PC-3 (cell line): ENCODE data around the gene ST3GAL3. TPM values are rescaled to one million over a fixed set of nuclear protein-coding genes. Genes with fewer than 3 reads are reported as not detected.
A peak's percentile ranks its signal among the peaks of the same experiment; 100 is the strongest.

ENCODE experiments used
- ATAC-seq: fragments of 200-7000 bp; cut with Tn5 transposase; 2 replicates; pipeline ENCODE4 v1.9.1; 2020; ENCODE audit warnings: mild to moderate bottlenecking, moderate library complexity
- BruUV-seq: library from RNA; stranded (reverse); fragments of 400-500 nt; replicated peaks from 2 replicates; lab custom pipeline; 2021; lab: Mats Ljungman, UMichigan
- CTCF ChIA-PET: fragments of 300-600 bp; sonication (Branson Sonifier 250); formaldehyde crosslinking; loops from one replicate; lab custom pipeline; 2022; ENCODE audit warnings: antibody characterized with exemption; lab: Charles Lee
- POLR2A ChIA-PET: fragments of 300-600 bp; sonication (Branson Sonifier 250); formaldehyde crosslinking; loops from one replicate; lab custom pipeline; 2022; ENCODE audit warnings: antibody characterized with exemption; ENCODE audit not compliant: unreplicated experiment; lab: Charles Lee
- DNase-seq: peaks from one replicate; pipeline ENCODE4 v3.0.0-alpha.2; 2015
- H2AFZ ChIP-seq: fragments of 300-600 bp; sonication (generic); 2 replicates; pipeline ENCODE4 v1.6.0; 2016; ENCODE audit warnings: antibody characterized with exemption, low read length
- H3F3A ChIP-seq: fragments of 300-600 bp; sonication (generic); one replicate; pipeline ENCODE4 v1.6.0; 2017; ENCODE audit warnings: antibody characterized with exemption, low read length, control low read depth, mild to moderate bottlenecking; ENCODE audit not compliant: unreplicated experiment
- H3K27ac ChIP-seq: fragments of 300-600 bp; sonication (generic); 2 replicates; pipeline ENCODE4 v1.5.1; 2016; ENCODE audit warnings: mild to moderate bottlenecking, low read length
- H3K27me3 ChIP-seq: fragments of 300-600 bp; sonication (generic); 2 replicates; pipeline ENCODE4 v1.6.1; 2016; ENCODE audit warnings: low read length, mixed read lengths
- H3K36me3 ChIP-seq: fragments of 300-600 bp; sonication (generic); 2 replicates; pipeline ENCODE4 v1.6.1; 2016; ENCODE audit warnings: low read depth, mixed run types, low read length, mixed read lengths
- H3K4me1 ChIP-seq: fragments of 300-600 bp; sonication (generic); 2 replicates; pipeline ENCODE4 v1.5.1; 2016; ENCODE audit warnings: low read length; ENCODE audit not compliant: insufficient read depth
- H3K4me2 ChIP-seq: fragments of 300-600 bp; sonication (generic); 2 replicates; pipeline ENCODE4 v1.6.0; 2016; ENCODE audit warnings: low read length
- H3K4me3 ChIP-seq: fragments of 300-600 bp; sonication (generic); 2 replicates; pipeline ENCODE4 v1.5.1; 2016; ENCODE audit warnings: mild to moderate bottlenecking, low read length, mixed read lengths
- H3K79me2 ChIP-seq: fragments of 300-600 bp; sonication (generic); 2 replicates; pipeline ENCODE4 v1.6.1; 2017; ENCODE audit warnings: low read length, mixed read lengths
- H3K9ac ChIP-seq: fragments of 300-600 bp; sonication (generic); 2 replicates; pipeline ENCODE4 v1.6.0; 2016; ENCODE audit warnings: mild to moderate bottlenecking, low read length
- H3K9me2 ChIP-seq: fragments of 300-600 bp; sonication (generic); replicated peaks from 2 replicates; pipeline ENCODE4 v1.6.1; 2016; ENCODE audit warnings: mixed run types, low read length, mixed read lengths
- H3K9me3 ChIP-seq: fragments of 300-600 bp; sonication (generic); 2 replicates; pipeline ENCODE4 v1.6.1; 2016; ENCODE audit warnings: low read length, mixed read lengths
- H4K20me1 ChIP-seq: fragments of 300-600 bp; sonication (generic); 2 replicates; pipeline ENCODE4 v1.6.1; 2016; ENCODE audit warnings: low read length, mixed read lengths
- CTCF ChIP-seq: fragments of 300-600 bp; sonication (generic); conservative IDR thresholded peaks from 2 replicates; pipeline ENCODE4 v1.5.1; 2017; ENCODE audit warnings: antibody characterized with exemption, low read depth, mild to moderate bottlenecking, low read length
- EZH2 ChIP-seq: fragments of 300-600 bp; sonication (generic); IDR thresholded peaks from one replicate; pipeline ENCODE4 v1.6.1; 2017; ENCODE audit warnings: antibody characterized with exemption, mild to moderate bottlenecking, low read length; ENCODE audit not compliant: unreplicated experiment
- EZH2phosphoT487 ChIP-seq: fragments of 300-600 bp; sonication (generic); IDR thresholded peaks from 2 replicates; pipeline ENCODE4 v1.6.1; 2018; ENCODE audit warnings: mild to moderate bottlenecking, antibody characterized with exemption, low read length, borderline replicate concordance
- intact Hi-C: fragments of 100-400 bp; cut with micrococcal nuclease; formaldehyde crosslinking; loops from 2 replicates; pipeline ENCODE4 v1.9.0; 2023
- total RNA-seq: library from RNA; depleted of rRNA; stranded (reverse); fragments of >200 nt; gene quantifications from 2 replicates; pipeline ENCODE4 v1.2.3, GENCODE V29; 2014

The ST3GAL3 gene
- total RNA-seq, 1 experiment from 2014 or later, result 9.0 TPM

- Histone ChIP-seq H3K9me3 (no peaks in the 10 kb centered on the region), H2AFZ (peak overlapping the region; percentile 10; the same call in 1 of the 2 replicates), H4K20me1 (no peaks in the 10 kb centered on the region), H3K4me3 (peak overlapping the region; percentile 29; the same call in 1 of the 2 replicates), H3K9me2 (no peaks in the 10 kb centered on the region), H3K36me3 (no peaks in the 10 kb centered on the region), H3K9ac (peak overlapping the region; percentile 71), H3K79me2 (no peaks in the 10 kb centered on the region), H3K4me2 (peak overlapping the region; percentile 72), H3K27me3 (no peaks in the 10 kb centered on the region), H3K4me1 (peaks cover 72% of the 10 kb centered on the region), H3F3A (peaks cover 4% of the 10 kb centered on the region), H3K27ac (peak overlapping the region; percentile 97)
- ATAC-seq (peak; percentile 3; the same call in 1 of the 2 replicates), DNase-seq (peak; percentile 86)
- intact Hi-C loops, result loop anchor here (2.0 to 5.0 kb wide), 3 partner anchors 43 to 98 kb away; partner anchors contain the start of gene ARTN
- TF ChIP-seq EZH2 (no peak), EZH2phosphoT487 (no peak), CTCF (no peak)
- POLR2A ChIA-PET, result no interaction called here
- CTCF ChIA-PET, result no interaction called here
- no TSS peak for BruUV-seq
Observed at GRCh38 chr1:43834280-43835081, 127.1 kb downstream of the ST3GAL3 start.

GRCh38 chr1:43835082-43836021 is 128.0 kb downstream of the ST3GAL3 start:
- no peaks in the 10 kb centered on the region for H4K20me1 ChIP-seq
- H3K79me2 ChIP-seq, result no peaks in the 10 kb centered on the region
- peak overlapping the region; percentile 29; the same call in 1 of the 2 replicates for H3K4me3 ChIP-seq
- intact Hi-C loops, result loop anchor here (2.0 to 5.0 kb wide), 2 partner anchors 42 to 53 kb away; no protein-coding TSS in a partner anchor
- no peaks in the 10 kb centered on the region for H3K27me3 ChIP-seq
- H3K27ac ChIP-seq, result peak overlapping the region; percentile 97
- no peaks in the 10 kb centered on the region for H3K9me2 ChIP-seq
- H3K9me3 ChIP-seq, result no peaks in the 10 kb centered on the region
- DNase-seq, result peak; percentile 95
- H2AFZ ChIP-seq, result no peak overlapping the region
- ATAC-seq, result peak; percentile 78
- H3K36me3 ChIP-seq, result no peaks in the 10 kb centered on the region
- CTCF ChIA-PET, result no interaction called here
- peak overlapping the region; percentile 71 for H3K9ac ChIP-seq
- POLR2A ChIA-PET, result no interaction called here
- H3F3A ChIP-seq, result peaks cover 4% of the 10 kb centered on the region
- TF ChIP-seq EZH2 (no peak), CTCF (no peak), EZH2phosphoT487 (no peak)
- no TSS peak for BruUV-seq
- H3K4me1 ChIP-seq, result peaks cover 69% of the 10 kb centered on the region
- H3K4me2 ChIP-seq, result peak overlapping the region; percentile 72
